Vagina (tissue), 2 donors: ENCODE data around the gene CNDP1.

Source experiments
- CTCF ChIP-seq, 3 experiments: fragments of 450-650 bp in 2 of 3; fragments of 200-600 bp in 1 of 3; sonication (generic) in 1 of 3; IDR thresholded peaks; one replicate each; pipeline ENCODE4 v1.5.1; 2017 to 2019; ENCODE audit warnings: antibody characterized with exemption in 3 of 3, mild to moderate bottlenecking in 2 of 3, moderate library complexity in 2 of 3
- POLR2A ChIP-seq, 2 donors: fragments of 450-650 bp; IDR thresholded peaks; one replicate each; pipeline ENCODE4 v1.6.1; 2017; ENCODE audit warnings: antibody characterized with exemption in 2 of 2, mild to moderate bottlenecking in 2 of 2, moderate library complexity in 2 of 2

GRCh38 chr18:74526488-74526887 lies 7.8 kb upstream of the CNDP1 start:
- no peak for TF ChIP-seq POLR2A (IDR thresholded peaks at IDR 0.05)
- no peak for TF ChIP-seq CTCF (IDR thresholded peaks at IDR 0.05)
